ENCODE data around the gene HOTAIR. TPM values are rescaled to one million over a fixed set of nuclear protein-coding genes. Genes with fewer than 3 reads are reported as not detected.

The HOTAIR gene
- total RNA-seq, 6 donors from 2014 or later: not detected

- no peak for TF ChIP-seq CTCF (IDR thresholded peaks at IDR 0.05)
- TF ChIP-seq POLR2A (IDR thresholded peaks at IDR 0.05): no peak
- no peak for TF ChIP-seq EP300 (IDR thresholded peaks at IDR 0.05)
- no peak for TF ChIP-seq POLR2AphosphoS5 (IDR thresholded peaks at IDR 0.05)
- no peaks in the 10 kb centered on the region for H3K36me3 ChIP-seq
- no peak overlapping the region for H3K27ac ChIP-seq
- H3K9me3 ChIP-seq: no peaks in the 10 kb centered on the region
- no peak overlapping the region for H3K4me3 ChIP-seq
- H3K4me1 ChIP-seq: peaks cover 15 to 31% (median 26%) of the 10 kb centered on the region in 4 donors
- DNase-seq (no peak), ATAC-seq (ENCODE audit: low FRiP score in 2 of 2) (no peak)
- peaks cover 2 to 92% (median 54%) of the 10 kb centered on the region in 4 donors for H3K27me3 ChIP-seq
- 15 to 24% methylated on average over 25 to 26 of the region's 26 CpGs for WGBS, 2 donors
These were observed 8.2 kb upstream of the HOTAIR start for GRCh38 chr12:53982648-53983567.

- Histone ChIP-seq H3K4me1 (peaks cover 15 to 31% (median 26%) of the 10 kb centered on the region in 4 donors), H3K27ac (no peak overlapping the region), H3K27me3 (peaks cover 2 to 92% (median 50%) of the 10 kb centered on the region in 4 donors), H3K9me3 (no peaks in the 10 kb centered on the region), H3K4me3 (no peak overlapping the region), H3K36me3 (no peaks in the 10 kb centered on the region)
- 9 to 32% methylated on average over 27 to 30 of the region's 30 CpGs for WGBS, 2 donors
- TF ChIP-seq POLR2AphosphoS5 (IDR thresholded peaks at IDR 0.05) (no peak), EP300 (IDR thresholded peaks at IDR 0.05) (no peak)
- ATAC-seq (ENCODE audit: low FRiP score in 2 of 2): no peak
- DNase-seq: peak in 1 of 2 donors; percentile 47
These were observed 7.1 kb upstream of the HOTAIR start for GRCh38 chr12:53981634-53982565.

- H3K27me3 ChIP-seq: peaks cover 2 to 90% (median 47%) of the 10 kb centered on the region in 4 donors
- ATAC-seq (ENCODE audit: low FRiP score in 2 of 2): no peak
- 18 to 32% methylated on average over 15 of the region's 15 CpGs for WGBS, 2 donors
- H3K27ac ChIP-seq: no peak overlapping the region
- H3K4me3 ChIP-seq: no peak overlapping the region
- DNase-seq: no peak
- peaks cover 11 to 25% (median 22%) of the 10 kb centered on the region in 4 donors for H3K4me1 ChIP-seq
- TF ChIP-seq CTCF (IDR thresholded peaks at IDR 0.05) (no peak), POLR2AphosphoS5 (IDR thresholded peaks at IDR 0.05) (no peak), EP300 (IDR thresholded peaks at IDR 0.05) (no peak), POLR2A (IDR thresholded peaks at IDR 0.05) (no peak)
- no peaks in the 10 kb centered on the region for H3K36me3 ChIP-seq
- no peaks in the 10 kb centered on the region for H3K9me3 ChIP-seq
These were observed 6.2 kb upstream of the HOTAIR start for GRCh38 chr12:53980802-53981496.

- H3K4me3 ChIP-seq: no peak overlapping the region
- 18 to 23% methylated on average over 7 of the region's 7 CpGs for WGBS, 2 donors
- DNase-seq: no peak
- H3K9me3 ChIP-seq: no peaks in the 10 kb centered on the region
- H3K36me3 ChIP-seq: no peaks in the 10 kb centered on the region
- H3K27ac ChIP-seq: no peak overlapping the region
- ATAC-seq (ENCODE audit: low FRiP score in 2 of 2): no peak
- TF ChIP-seq POLR2AphosphoS5 (IDR thresholded peaks at IDR 0.05) (no peak), CTCF (IDR thresholded peaks at IDR 0.05) (no peak), POLR2A (IDR thresholded peaks at IDR 0.05) (no peak), EP300 (IDR thresholded peaks at IDR 0.05) (no peak)
- peaks cover 4 to 90% (median 45%) of the 10 kb centered on the region in 4 donors for H3K27me3 ChIP-seq
- peaks cover 7 to 22% (median 19%) of the 10 kb centered on the region in 4 donors for H3K4me1 ChIP-seq
These were observed 5.5 kb upstream of the HOTAIR start for GRCh38 chr12:53980104-53980801.

Measured in upper lobe of left lung (tissue), 6 donors.